Type B pancreatic cell (in vitro differentiated cells): ENCODE measurements around the gene SLC39A8. TPM values are rescaled to one million over a fixed set of nuclear protein-coding genes. Genes with fewer than 3 reads are reported as not detected.
"Not testable (repeated sequence)": the region's sequence is repeated elsewhere in the genome, so short reads cannot be mapped to it uniquely, and the experiment has no call there.

Experiments
- DNase-seq: peaks from one replicate; pipeline ENCODE4 v3.0.0; 2021; ENCODE audit warnings: mixed read lengths; ENCODE audit not compliant: unreplicated experiment; ENCODE audit errors: extremely low spot score
- H3K27ac Mint-ChIP-seq: 2 replicates; pipeline ENCODE4 v1.8.0; 2021; ENCODE audit warnings: mild to moderate bottlenecking, mixed read lengths
- H3K27me3 Mint-ChIP-seq: 2 replicates; pipeline ENCODE4 v1.8.0; 2021; ENCODE audit warnings: mixed read lengths
- H3K36me3 Mint-ChIP-seq: 2 replicates; pipeline ENCODE4 v1.8.0; 2021; ENCODE audit warnings: mixed read lengths
- H3K4me1 Mint-ChIP-seq: one replicate; pipeline ENCODE4 v1.8.0; 2021; ENCODE audit warnings: mixed read lengths; ENCODE audit not compliant: unreplicated experiment
- H3K4me3 Mint-ChIP-seq: 2 replicates; pipeline ENCODE4 v1.8.0; 2021; ENCODE audit warnings: mild to moderate bottlenecking, mixed read lengths
- H3K9me3 Mint-ChIP-seq: 2 replicates; pipeline ENCODE4 v1.8.0; 2021; ENCODE audit warnings: mixed read lengths
- total RNA-seq: library from RNA; stranded (reverse); gene quantifications from 2 replicates; pipeline ENCODE4 v1.2.1, GENCODE V29; 2021; ENCODE audit warnings: low replicate concordance
- TF ChIP-seq, protein P1 (sequence below): fragments of 200-600 bp; sonication (generic); conservative IDR thresholded peaks from 2 replicates; pipeline ENCODE4 v1.5.0; 2021; ENCODE audit warnings: antibody characterized with exemption, mild to moderate bottlenecking

SLC39A8 gene
- total RNA-seq, 1 donor from 2014 or later: 8.3 TPM

DNA sequence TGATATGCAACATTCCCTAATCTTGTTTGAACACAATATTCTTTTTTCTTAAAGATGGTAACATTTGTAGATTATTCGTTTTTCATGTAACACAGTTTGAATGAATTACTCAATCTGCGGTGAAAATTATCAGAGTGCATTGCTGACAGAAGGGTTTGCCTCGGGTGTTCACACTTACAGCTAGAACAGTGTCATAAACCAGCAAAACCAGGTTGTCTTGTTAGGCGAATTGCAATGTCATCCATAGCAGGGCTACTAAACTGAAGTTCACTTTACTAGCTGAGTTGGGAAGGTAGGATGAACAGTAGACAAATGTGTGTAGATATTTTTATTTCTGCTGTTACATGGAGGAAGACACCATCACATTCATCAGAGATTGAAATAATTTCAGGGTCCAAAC lies 98.9 kb downstream of the SLC39A8 start:
- Mint-ChIP-seq H3K36me3 (peaks cover 7% of the 10 kb centered on the region), H3K27ac (peak overlapping the region; percentile 83), H3K27me3 (no peaks in the 10 kb centered on the region), H3K9me3 (peaks cover 12% of the 10 kb centered on the region), H3K4me1 (no peaks in the 10 kb centered on the region), H3K4me3 (peak overlapping the region; percentile 34)
- no peak for DNase-seq
- TF ChIP-seq, protein P1, sequence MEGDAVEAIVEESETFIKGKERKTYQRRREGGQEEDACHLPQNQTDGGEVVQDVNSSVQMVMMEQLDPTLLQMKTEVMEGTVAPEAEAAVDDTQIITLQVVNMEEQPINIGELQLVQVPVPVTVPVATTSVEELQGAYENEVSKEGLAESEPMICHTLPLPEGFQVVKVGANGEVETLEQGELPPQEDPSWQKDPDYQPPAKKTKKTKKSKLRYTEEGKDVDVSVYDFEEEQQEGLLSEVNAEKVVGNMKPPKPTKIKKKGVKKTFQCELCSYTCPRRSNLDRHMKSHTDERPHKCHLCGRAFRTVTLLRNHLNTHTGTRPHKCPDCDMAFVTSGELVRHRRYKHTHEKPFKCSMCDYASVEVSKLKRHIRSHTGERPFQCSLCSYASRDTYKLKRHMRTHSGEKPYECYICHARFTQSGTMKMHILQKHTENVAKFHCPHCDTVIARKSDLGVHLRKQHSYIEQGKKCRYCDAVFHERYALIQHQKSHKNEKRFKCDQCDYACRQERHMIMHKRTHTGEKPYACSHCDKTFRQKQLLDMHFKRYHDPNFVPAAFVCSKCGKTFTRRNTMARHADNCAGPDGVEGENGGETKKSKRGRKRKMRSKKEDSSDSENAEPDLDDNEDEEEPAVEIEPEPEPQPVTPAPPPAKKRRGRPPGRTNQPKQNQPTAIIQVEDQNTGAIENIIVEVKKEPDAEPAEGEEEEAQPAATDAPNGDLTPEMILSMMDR: no peak

DNA sequence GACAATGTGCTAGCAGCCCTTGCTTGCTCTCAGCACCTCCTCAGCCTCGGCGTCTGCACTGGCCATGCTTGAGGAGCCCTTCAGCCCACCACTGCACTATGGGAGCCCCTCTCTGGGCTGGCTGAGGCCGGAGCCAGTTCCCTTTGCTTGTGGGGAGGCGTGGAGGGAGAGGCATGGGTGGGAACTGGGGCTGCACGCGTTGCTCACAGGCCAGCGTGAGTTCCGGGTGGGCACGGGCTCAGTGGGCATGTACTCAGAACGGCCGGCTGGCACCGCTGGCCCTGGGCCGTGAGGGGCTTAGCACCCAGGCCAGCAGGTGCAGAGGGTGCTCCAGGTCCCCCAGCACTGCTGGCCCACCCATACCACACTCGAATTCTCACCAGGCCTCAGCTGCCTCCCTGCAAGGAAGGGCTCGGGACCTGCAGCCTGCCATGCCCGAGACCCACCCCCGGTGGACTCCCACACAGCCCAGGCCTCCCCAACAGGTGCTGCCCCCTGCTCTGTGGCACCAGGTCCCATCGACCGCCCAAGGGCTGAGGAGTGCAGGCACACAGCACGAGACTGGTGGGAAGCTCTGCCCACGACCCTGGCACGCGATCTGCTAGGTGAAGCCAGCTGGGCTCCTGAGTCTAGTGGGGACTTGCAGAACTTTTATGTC lies 100.3 kb downstream of the SLC39A8 start:
- DNase-seq: no peak
- H3K36me3 Mint-ChIP-seq: peaks cover 7% of the 10 kb centered on the region
- no peak overlapping the region for H3K27ac Mint-ChIP-seq
- TF ChIP-seq, protein P1: no peak
- H3K4me1 Mint-ChIP-seq: no peaks in the 10 kb centered on the region
- no peaks in the 10 kb centered on the region for H3K27me3 Mint-ChIP-seq
- peaks cover 12% of the 10 kb centered on the region for H3K9me3 Mint-ChIP-seq
- no peak overlapping the region for H3K4me3 Mint-ChIP-seq

DNA sequence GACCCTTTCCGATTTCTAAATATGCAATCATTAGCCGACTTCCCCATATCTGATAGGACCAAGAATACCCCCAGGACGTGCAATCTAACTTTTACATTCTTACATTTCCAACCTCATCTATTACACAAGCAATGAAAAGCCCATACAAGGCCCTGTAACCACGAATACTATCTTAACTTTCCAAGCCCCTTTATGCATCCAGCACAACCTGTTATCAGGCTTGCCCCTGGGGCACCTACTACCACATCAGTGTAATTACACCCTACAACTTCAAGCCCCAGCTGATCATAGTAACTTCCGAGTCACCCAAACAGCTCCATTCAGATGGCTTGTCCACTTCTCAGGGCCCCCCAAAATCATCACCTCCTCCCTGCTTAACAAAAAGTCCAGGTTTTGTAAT lies 102.0 kb downstream of the SLC39A8 start:
- not testable (repeated sequence) for H3K27me3 Mint-ChIP-seq, H3K4me1 Mint-ChIP-seq, DNase-seq, H3K4me3 Mint-ChIP-seq, H3K36me3 Mint-ChIP-seq
- Mint-ChIP-seq H3K9me3 (peaks cover 12% of the 10 kb centered on the region), H3K27ac (peak overlapping the region; percentile 52)

DNA sequence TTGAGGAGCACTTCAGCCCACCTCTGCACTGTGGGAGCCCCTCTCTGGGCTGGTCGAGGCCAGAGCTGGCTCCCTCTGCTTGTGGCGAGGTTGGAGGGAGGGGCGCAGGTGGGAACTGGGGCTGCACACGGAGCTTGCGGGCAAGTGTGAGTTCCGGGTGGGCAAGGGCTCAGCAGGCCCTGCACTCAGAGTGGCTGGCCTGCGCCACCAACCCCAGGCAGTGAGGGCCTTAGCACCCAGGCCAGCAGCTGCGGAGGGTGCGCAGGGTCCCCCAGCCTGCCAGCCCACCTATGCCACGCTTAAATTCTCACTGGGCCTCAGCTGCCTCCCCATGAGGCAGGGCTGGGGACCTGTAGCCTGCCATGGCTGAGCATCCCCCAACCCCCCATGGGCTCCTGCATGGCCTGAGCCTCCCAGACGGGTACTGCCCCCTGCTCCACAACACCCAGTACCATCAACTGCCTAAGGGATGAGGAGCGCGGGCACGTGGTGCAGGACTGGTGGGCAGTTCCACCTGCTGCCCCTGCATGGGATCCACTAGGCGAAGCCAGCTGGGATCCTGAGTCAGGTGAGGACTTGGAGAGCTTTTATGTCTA lies 110.9 kb downstream of the SLC39A8 start:
- peaks cover 6% of the 10 kb centered on the region for H3K4me1 Mint-ChIP-seq
- H3K27ac Mint-ChIP-seq: no peak overlapping the region
- H3K9me3 Mint-ChIP-seq: no peaks in the 10 kb centered on the region
- no peaks in the 10 kb centered on the region for H3K27me3 Mint-ChIP-seq
- no peak for DNase-seq
- no peaks in the 10 kb centered on the region for H3K36me3 Mint-ChIP-seq
- no peak overlapping the region for H3K4me3 Mint-ChIP-seq
- TF ChIP-seq, protein P1: no peak

DNA sequence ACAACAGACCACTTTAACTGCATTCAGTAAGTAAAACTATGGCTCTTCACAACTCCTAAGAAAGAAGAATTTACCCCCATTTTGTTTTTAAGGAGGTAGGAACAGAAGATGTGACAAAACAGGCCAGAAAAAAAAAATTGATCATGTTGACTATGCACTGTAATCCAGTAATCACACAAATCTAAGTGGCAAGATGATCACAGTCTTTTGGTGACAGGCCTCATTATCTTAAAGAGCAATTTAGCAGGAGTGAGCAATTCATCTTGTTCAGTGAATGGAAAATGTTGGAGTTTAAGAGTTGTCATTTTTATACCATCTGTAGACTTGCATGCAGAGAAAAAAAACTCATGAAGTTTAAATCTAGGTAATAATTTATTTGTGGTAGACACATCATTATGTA lies 115.1 kb downstream of the SLC39A8 start:
- Mint-ChIP-seq H3K9me3 (peaks cover 10% of the 10 kb centered on the region), H3K27me3 (no peaks in the 10 kb centered on the region), H3K4me1 (peaks cover 6% of the 10 kb centered on the region), H3K27ac (no peak overlapping the region), H3K36me3 (no peaks in the 10 kb centered on the region), H3K4me3 (no peak overlapping the region)
- no peak for DNase-seq
- TF ChIP-seq, protein P1: no peak

DNA sequence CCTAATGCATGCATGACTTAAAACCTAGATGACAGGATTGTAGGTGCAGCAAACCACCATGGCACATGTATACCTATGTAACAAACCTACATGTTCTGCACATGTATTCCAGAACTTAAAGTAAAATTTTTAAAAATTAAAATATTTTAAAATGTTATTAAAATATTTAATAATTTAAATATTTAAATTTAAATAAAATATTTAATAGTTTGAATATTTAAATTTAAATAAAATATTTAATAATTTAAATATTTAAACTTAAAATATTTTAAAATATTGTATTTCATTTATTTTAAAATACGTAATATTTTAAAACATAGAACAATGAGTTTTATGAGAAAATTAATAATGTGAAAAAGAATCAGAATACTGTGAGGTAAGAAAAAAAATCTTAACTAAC lies 117.9 kb downstream of the SLC39A8 start:
- DNase-seq: no peak

More for the DNA sequence above, 117.9 kb downstream of the SLC39A8 start:
- H3K36me3 Mint-ChIP-seq: no peaks in the 10 kb centered on the region
- TF ChIP-seq, protein P1: no peak
- no peak overlapping the region for H3K4me3 Mint-ChIP-seq
- H3K27me3 Mint-ChIP-seq: no peaks in the 10 kb centered on the region
- H3K9me3 Mint-ChIP-seq: peaks cover 10% of the 10 kb centered on the region
- no peak overlapping the region for H3K27ac Mint-ChIP-seq
- peaks cover 6% of the 10 kb centered on the region for H3K4me1 Mint-ChIP-seq
